OCI-LY3 (cell line): ENCODE data around the gene PTPRU.
A peak's percentile ranks its signal among the peaks of the same experiment; 100 is the strongest.

Experiments used
- H2AFZ ChIP-seq: fragments of 200-600, 300-600 bp; shearing (Covaris generic); 2 replicates; pipeline ENCODE4 v1.6.0; 2014; ENCODE audit warnings: antibody characterized with exemption, low read depth, low read length
- H3K27ac ChIP-seq: fragments of 200-600, 300-600 bp; sonication (generic); 2 replicates; pipeline ENCODE4 v1.5.1; 2014; ENCODE audit warnings: mild to moderate bottlenecking, low read length, moderate library complexity, mixed read lengths
- H3K27me3 ChIP-seq: fragments of 200-600, 300-600 bp; sonication (generic); 2 replicates; pipeline ENCODE4 v1.6.1; 2014; ENCODE audit warnings: low read depth, low read length, mixed read lengths
- H3K36me3 ChIP-seq: fragments of 200-600, 300-600 bp; sonication (generic); replicated peaks from 2 replicates; pipeline ENCODE3; 2014; ENCODE audit warnings: low read depth, low read length, mixed read lengths
- H3K4me1 ChIP-seq: fragments of 300-600, 200-600 bp; sonication (generic); 2 replicates; pipeline ENCODE4 v1.6.1; 2014; ENCODE audit warnings: low read length, mixed read lengths
- H3K4me2 ChIP-seq: fragments of 200-600, 300-600 bp; sonication (generic); 2 replicates; pipeline ENCODE4 v1.6.1; 2014; ENCODE audit warnings: low read length, mixed read lengths
- H3K4me3 ChIP-seq: fragments of 300-600, 200-600 bp; sonication (generic); 2 replicates; pipeline ENCODE4 v1.5.1; 2014; ENCODE audit warnings: antibody characterized with exemption, mild to moderate bottlenecking, low read length, moderate library complexity
- H3K79me2 ChIP-seq: fragments of 300-600, 200-600 bp; shearing (Covaris generic); 2 replicates; pipeline ENCODE4 v1.6.1; 2014; ENCODE audit warnings: mild to moderate bottlenecking, low read length, mixed read lengths
- H3K9ac ChIP-seq: fragments of 300-600, 200-600 bp; shearing (Covaris generic); 2 replicates; pipeline ENCODE4 v1.6.0; 2014; ENCODE audit warnings: mild to moderate bottlenecking, low read length, moderate library complexity
- H3K9me3 ChIP-seq: fragments of 200-600, 300-600 bp; shearing (Covaris generic); 2 replicates; pipeline ENCODE4 v1.6.1; 2014; ENCODE audit warnings: low read length, mixed read lengths; ENCODE audit not compliant: insufficient read depth
- H4K20me1 ChIP-seq: fragments of 200-600, 300-600 bp; sonication (generic); 2 replicates; pipeline ENCODE4 v1.6.1; 2016; ENCODE audit warnings: low read length, mixed read lengths; ENCODE audit not compliant: insufficient read depth
- EZH2phosphoT487 ChIP-seq: fragments of 200-600 bp; shearing (Covaris generic); IDR thresholded peaks from 2 replicates; pipeline ENCODE4 v1.6.1; 2018; ENCODE audit warnings: antibody characterized with exemption, mixed run types, low read depth
- TF ChIP-seq, protein P1 (sequence below): fragments of 200-600, 300-600 bp; sonication (generic); IDR thresholded peaks from 2 replicates; pipeline ENCODE4 v1.5.1; 2014; ENCODE audit warnings: antibody characterized with exemption, low read length, low read depth

The PTPRU gene

DNA sequence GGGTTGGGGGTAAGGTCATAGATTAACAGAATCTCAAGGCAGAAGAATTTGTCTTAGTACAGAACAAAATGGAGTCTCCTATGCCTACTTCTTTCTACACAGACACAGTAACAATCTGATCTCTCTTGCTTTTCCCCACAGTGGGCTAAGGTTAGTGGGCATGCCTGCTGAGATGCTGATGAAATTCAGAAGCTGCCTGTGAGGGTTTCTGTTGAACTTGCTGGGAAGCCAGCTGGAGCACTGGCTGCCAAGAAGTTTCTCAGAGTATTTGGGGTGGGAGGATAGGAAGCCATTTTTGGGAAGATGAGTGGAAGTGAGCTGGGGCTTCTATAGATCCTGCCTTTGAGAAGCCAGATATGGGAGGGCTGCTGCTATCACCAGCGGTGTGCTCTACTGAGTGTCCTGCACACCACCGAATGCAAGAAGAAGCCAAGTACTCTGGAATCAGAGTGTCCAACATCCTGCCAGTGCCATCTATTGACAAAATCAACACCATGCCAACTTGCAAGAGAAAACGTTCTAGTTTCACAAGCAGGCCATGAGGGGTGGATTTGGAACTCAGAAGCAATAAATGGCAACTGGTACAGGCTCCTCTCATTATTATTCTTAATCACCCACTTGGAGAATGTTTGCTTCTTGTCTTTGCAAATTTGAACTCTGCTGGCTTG, 102.7 kb downstream of the PTPRU start:
- Histone ChIP-seq H3K27ac (no peak overlapping the region), H3K9ac (no peak overlapping the region), H3K36me3 (no peaks in the 10 kb centered on the region), H3K79me2 (no peaks in the 10 kb centered on the region), H4K20me1 (no peaks in the 10 kb centered on the region), H2AFZ (no peak overlapping the region), H3K4me1 (no peaks in the 10 kb centered on the region), H3K9me3 (no peaks in the 10 kb centered on the region), H3K4me3 (no peak overlapping the region), H3K4me2 (no peak overlapping the region), H3K27me3 (0 out of 2 replicates have a peak, but pooled peaks cover 3% of the 10 kb centered on the region)
- TF ChIP-seq EZH2phosphoT487: no peak
- TF ChIP-seq, protein P1, sequence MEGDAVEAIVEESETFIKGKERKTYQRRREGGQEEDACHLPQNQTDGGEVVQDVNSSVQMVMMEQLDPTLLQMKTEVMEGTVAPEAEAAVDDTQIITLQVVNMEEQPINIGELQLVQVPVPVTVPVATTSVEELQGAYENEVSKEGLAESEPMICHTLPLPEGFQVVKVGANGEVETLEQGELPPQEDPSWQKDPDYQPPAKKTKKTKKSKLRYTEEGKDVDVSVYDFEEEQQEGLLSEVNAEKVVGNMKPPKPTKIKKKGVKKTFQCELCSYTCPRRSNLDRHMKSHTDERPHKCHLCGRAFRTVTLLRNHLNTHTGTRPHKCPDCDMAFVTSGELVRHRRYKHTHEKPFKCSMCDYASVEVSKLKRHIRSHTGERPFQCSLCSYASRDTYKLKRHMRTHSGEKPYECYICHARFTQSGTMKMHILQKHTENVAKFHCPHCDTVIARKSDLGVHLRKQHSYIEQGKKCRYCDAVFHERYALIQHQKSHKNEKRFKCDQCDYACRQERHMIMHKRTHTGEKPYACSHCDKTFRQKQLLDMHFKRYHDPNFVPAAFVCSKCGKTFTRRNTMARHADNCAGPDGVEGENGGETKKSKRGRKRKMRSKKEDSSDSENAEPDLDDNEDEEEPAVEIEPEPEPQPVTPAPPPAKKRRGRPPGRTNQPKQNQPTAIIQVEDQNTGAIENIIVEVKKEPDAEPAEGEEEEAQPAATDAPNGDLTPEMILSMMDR: no peak

DNA sequence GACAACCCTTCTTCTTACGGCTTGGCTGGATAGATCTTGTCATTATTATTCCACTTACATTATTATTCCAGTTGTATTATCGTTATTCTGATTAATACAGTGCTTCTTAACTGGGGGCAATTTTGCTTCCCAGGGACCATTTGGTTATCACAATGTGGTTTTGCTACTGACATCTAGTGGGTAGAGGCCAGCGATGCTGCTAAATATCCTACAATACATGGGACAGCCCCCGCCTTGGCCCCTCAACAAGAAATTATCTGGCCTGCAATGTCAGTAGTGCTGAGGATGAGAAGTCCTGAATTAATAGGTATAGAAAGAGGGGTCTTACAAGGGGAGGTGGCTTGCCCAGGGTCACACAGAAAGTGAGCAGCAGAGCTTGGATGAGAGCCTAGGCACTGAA, 105.6 kb downstream of the PTPRU start:
- no peak overlapping the region for H3K9ac ChIP-seq

GRCh38 chr1:29342351-29342750, 106.0 kb downstream of the PTPRU start:
- H3K27ac ChIP-seq: no peak overlapping the region
- no peaks in the 10 kb centered on the region for H4K20me1 ChIP-seq
- no peaks in the 10 kb centered on the region for H3K9me3 ChIP-seq
- no peak overlapping the region for H3K4me2 ChIP-seq
- H3K9ac ChIP-seq: no peak overlapping the region
- no peaks in the 10 kb centered on the region for H3K27me3 ChIP-seq
- H3K4me1 ChIP-seq: no peaks in the 10 kb centered on the region
- H3K79me2 ChIP-seq: no peaks in the 10 kb centered on the region
- H3K36me3 ChIP-seq: no peaks in the 10 kb centered on the region
- no peak overlapping the region for H3K4me3 ChIP-seq
- no peak overlapping the region for H2AFZ ChIP-seq
- no peak for TF ChIP-seq EZH2phosphoT487
- TF ChIP-seq, protein P1: no peak

More for the DNA sequence above, 105.6 kb downstream of the PTPRU start:
- no peaks in the 10 kb centered on the region for H3K27me3 ChIP-seq
- H3K4me3 ChIP-seq: no peak overlapping the region
- no peak overlapping the region for H2AFZ ChIP-seq
- H3K4me1 ChIP-seq: no peaks in the 10 kb centered on the region
- no peaks in the 10 kb centered on the region for H3K79me2 ChIP-seq
- no peak for TF ChIP-seq EZH2phosphoT487
- TF ChIP-seq, protein P1: peak; percentile 16; the same call in 1 of the 2 replicates
- no peaks in the 10 kb centered on the region for H3K36me3 ChIP-seq
- H3K4me2 ChIP-seq: no peak overlapping the region
- H3K9me3 ChIP-seq: no peaks in the 10 kb centered on the region
- no peaks in the 10 kb centered on the region for H4K20me1 ChIP-seq
- no peak overlapping the region for H3K27ac ChIP-seq

DNA sequence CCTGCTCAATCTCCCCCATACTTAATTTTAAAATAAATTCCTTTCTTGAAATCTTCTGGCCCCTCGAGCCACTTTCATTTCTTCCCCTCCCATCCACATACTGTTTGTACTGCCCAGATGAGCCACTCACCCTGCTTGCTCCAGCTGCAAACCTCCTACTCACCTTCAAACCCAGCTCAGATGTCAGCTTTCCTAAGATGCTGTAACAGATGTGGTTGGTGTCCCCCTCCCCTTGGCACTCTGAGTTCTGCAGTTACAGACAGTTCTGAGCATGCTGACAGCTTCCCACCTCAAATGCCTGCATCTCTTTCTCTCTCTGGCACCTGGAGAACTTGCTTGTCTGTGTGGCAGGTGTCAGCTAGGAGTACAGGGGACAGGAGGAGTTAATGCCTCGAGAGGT, 106.7 kb downstream of the PTPRU start:
- no peaks in the 10 kb centered on the region for H3K4me1 ChIP-seq
- no peak overlapping the region for H3K4me3 ChIP-seq
- TF ChIP-seq EZH2phosphoT487: no peak
- TF ChIP-seq, protein P1: no peak
- H3K36me3 ChIP-seq: no peaks in the 10 kb centered on the region
- H3K9ac ChIP-seq: no peak overlapping the region
- H4K20me1 ChIP-seq: no peaks in the 10 kb centered on the region
- H3K4me2 ChIP-seq: no peak overlapping the region
- H3K79me2 ChIP-seq: no peaks in the 10 kb centered on the region
- H3K27me3 ChIP-seq: no peaks in the 10 kb centered on the region
- no peaks in the 10 kb centered on the region for H3K9me3 ChIP-seq
- no peak overlapping the region for H3K27ac ChIP-seq
- no peak overlapping the region for H2AFZ ChIP-seq
